Nephron (organoid): Measurements from ENCODE around the gene SGSM1.

Source experiments
- H3K27ac Mint-ChIP-seq, 3 experiments: 2 replicates each; pipeline ENCODE4 v1.8.0; 2020; ENCODE audit warnings: mixed read lengths in 3 of 3, mild to moderate bottlenecking in 2 of 3, moderate library complexity in 1 of 3
- H3K27me3 Mint-ChIP-seq: 2 replicates; pipeline ENCODE4 v1.8.0; 2021; ENCODE audit warnings: low read depth, mild to moderate bottlenecking, moderate library complexity, mixed read lengths
- H3K36me3 Mint-ChIP-seq: 2 replicates; pipeline ENCODE4 v1.8.0; 2020; ENCODE audit warnings: low read depth, mixed read lengths
- H3K4me1 Mint-ChIP-seq: 2 replicates; pipeline ENCODE4 v1.8.0; 2020; ENCODE audit warnings: mixed read lengths
- H3K4me3 Mint-ChIP-seq, 3 experiments: 2 replicates each; pipeline ENCODE4 v1.8.0; 2020; ENCODE audit warnings: mild to moderate bottlenecking in 3 of 3, mixed read lengths in 3 of 3, moderate library complexity in 2 of 3
- H3K9me3 Mint-ChIP-seq: 2 replicates; pipeline ENCODE4 v1.8.0; 2020; ENCODE audit warnings: mixed read lengths
- CTCF ChIP-seq, 3 experiments: fragments of 200-600 bp; sonication (generic); IDR thresholded peaks; one replicate each; pipeline ENCODE4 v1.5.0; 2021; ENCODE audit warnings: antibody characterized with exemption in 3 of 3; ENCODE audit not compliant: unreplicated experiment in 3 of 3

SGSM1 gene

GRCh38 chr22:24954856-24955255 lies 148.8 kb downstream of the SGSM1 start:
- Mint-ChIP-seq H3K9me3 (no peaks in the 10 kb centered on the region), H3K27me3 (peaks cover 19% of the 10 kb centered on the region), H3K36me3 (no peaks in the 10 kb centered on the region), H3K4me3 (peak overlapping the region in 1 of 3 experiments; percentile 42), H3K4me1 (peaks cover 22% of the 10 kb centered on the region), H3K27ac (peak overlapping the region in 1 of 3 experiments; percentile 20)
- no peak for TF ChIP-seq CTCF (IDR thresholded peaks at IDR 0.05; ENCODE audit: unreplicated experiment in 3 of 3)

- H3K27ac Mint-ChIP-seq: peak overlapping the region in 1 of 3 experiments; percentile 33
- peaks cover 14% of the 10 kb centered on the region for H3K4me1 Mint-ChIP-seq
- peaks cover 5% of the 10 kb centered on the region for H3K36me3 Mint-ChIP-seq
- H3K27me3 Mint-ChIP-seq: peaks cover 15% of the 10 kb centered on the region
- TF ChIP-seq CTCF (IDR thresholded peaks at IDR 0.05; ENCODE audit: unreplicated experiment in 3 of 3): no peak
- H3K4me3 Mint-ChIP-seq: no peak overlapping the region
- H3K9me3 Mint-ChIP-seq: no peaks in the 10 kb centered on the region
Measured at GRCh38 chr22:24957043-24957442, 151.0 kb downstream of the SGSM1 start.

- no peaks in the 10 kb centered on the region for H3K4me1 Mint-ChIP-seq
Measured at GRCh38 chr22:24961217-24961844, 155.3 kb downstream of the SGSM1 start.

GRCh38 chr22:24962094-24962493 lies 156.1 kb downstream of the SGSM1 start:
- H3K9me3 Mint-ChIP-seq: no peaks in the 10 kb centered on the region
- no peak overlapping the region for H3K4me3 Mint-ChIP-seq

More at GRCh38 chr22:24961217-24961844, 155.3 kb downstream of the SGSM1 start:
- Mint-ChIP-seq H3K4me3 (no peak overlapping the region), H3K36me3 (peaks cover 5% of the 10 kb centered on the region), H3K9me3 (no peaks in the 10 kb centered on the region), H3K27me3 (no peaks in the 10 kb centered on the region), H3K27ac (no peak overlapping the region)
- TF ChIP-seq CTCF (IDR thresholded peaks at IDR 0.05; ENCODE audit: unreplicated experiment in 3 of 3): no peak

GRCh38 chr22:24962835-24963234 lies 156.8 kb downstream of the SGSM1 start:
- Mint-ChIP-seq H3K36me3 (peaks cover 5% of the 10 kb centered on the region), H3K4me1 (no peaks in the 10 kb centered on the region), H3K27ac (no peak overlapping the region), H3K27me3 (peaks cover 3% of the 10 kb centered on the region), H3K4me3 (no peak overlapping the region), H3K9me3 (no peaks in the 10 kb centered on the region)
- TF ChIP-seq CTCF (IDR thresholded peaks at IDR 0.05; ENCODE audit: unreplicated experiment in 3 of 3): no peak

More at GRCh38 chr22:24962094-24962493, 156.1 kb downstream of the SGSM1 start:
- Mint-ChIP-seq H3K27me3 (peaks cover 3% of the 10 kb centered on the region), H3K36me3 (peaks cover 5% of the 10 kb centered on the region), H3K4me1 (no peaks in the 10 kb centered on the region), H3K27ac (no peak overlapping the region)
- TF ChIP-seq CTCF (IDR thresholded peaks at IDR 0.05; ENCODE audit: unreplicated experiment in 3 of 3): no peak

- peaks cover 5% of the 10 kb centered on the region for H3K36me3 Mint-ChIP-seq
- peaks cover 4% of the 10 kb centered on the region for H3K4me1 Mint-ChIP-seq
- no peak for TF ChIP-seq CTCF (IDR thresholded peaks at IDR 0.05; ENCODE audit: unreplicated experiment in 3 of 3)
- no peaks in the 10 kb centered on the region for H3K9me3 Mint-ChIP-seq
- H3K27ac Mint-ChIP-seq: no peak overlapping the region
- H3K27me3 Mint-ChIP-seq: peaks cover 3% of the 10 kb centered on the region
- H3K4me3 Mint-ChIP-seq: no peak overlapping the region
Measured at GRCh38 chr22:24964441-24964840, 158.4 kb downstream of the SGSM1 start.
